DOHH2 (cell line): ENCODE data around the gene MACROD2.

ENCODE experiments used
- EZH2phosphoT487 ChIP-seq: fragments of 200-600 bp; sonication (generic); IDR thresholded peaks from 2 replicates; pipeline ENCODE4 v1.6.1; 2017; ENCODE audit warnings: borderline replicate concordance, mild to moderate bottlenecking, antibody characterized with exemption, low read length, moderate library complexity, mixed read lengths
- TF ChIP-seq, protein P1 (sequence below): fragments of 200-600 bp; sonication (generic); IDR thresholded peaks from one replicate; pipeline ENCODE4 v1.5.1; 2014; ENCODE audit warnings: antibody characterized with exemption, mild to moderate bottlenecking, low read depth, low read length; ENCODE audit not compliant: poor library complexity, severe bottlenecking

DNA sequence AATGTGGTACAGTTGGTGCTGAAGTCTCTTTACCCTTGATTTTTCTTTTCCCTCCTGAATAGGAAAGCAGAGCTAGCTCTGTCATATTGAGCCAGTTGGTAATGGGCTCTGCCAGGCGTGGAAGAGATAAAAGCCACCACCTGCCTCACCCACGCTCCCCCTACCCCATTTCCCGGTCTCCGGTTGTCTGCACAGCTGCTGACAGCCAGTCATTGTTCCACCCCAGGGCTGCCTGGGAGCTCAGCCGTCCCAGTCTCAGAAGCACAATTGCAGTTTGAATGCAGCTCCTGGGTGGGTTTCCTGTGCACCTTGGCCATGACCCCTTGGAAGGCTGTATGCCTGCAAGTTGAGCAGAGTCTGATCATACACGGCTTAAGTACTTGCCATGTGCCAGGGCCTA lies 1017.2 kb downstream of the MACROD2 start:
- TF ChIP-seq, protein P1, sequence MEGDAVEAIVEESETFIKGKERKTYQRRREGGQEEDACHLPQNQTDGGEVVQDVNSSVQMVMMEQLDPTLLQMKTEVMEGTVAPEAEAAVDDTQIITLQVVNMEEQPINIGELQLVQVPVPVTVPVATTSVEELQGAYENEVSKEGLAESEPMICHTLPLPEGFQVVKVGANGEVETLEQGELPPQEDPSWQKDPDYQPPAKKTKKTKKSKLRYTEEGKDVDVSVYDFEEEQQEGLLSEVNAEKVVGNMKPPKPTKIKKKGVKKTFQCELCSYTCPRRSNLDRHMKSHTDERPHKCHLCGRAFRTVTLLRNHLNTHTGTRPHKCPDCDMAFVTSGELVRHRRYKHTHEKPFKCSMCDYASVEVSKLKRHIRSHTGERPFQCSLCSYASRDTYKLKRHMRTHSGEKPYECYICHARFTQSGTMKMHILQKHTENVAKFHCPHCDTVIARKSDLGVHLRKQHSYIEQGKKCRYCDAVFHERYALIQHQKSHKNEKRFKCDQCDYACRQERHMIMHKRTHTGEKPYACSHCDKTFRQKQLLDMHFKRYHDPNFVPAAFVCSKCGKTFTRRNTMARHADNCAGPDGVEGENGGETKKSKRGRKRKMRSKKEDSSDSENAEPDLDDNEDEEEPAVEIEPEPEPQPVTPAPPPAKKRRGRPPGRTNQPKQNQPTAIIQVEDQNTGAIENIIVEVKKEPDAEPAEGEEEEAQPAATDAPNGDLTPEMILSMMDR, result no peak
- TF ChIP-seq EZH2phosphoT487, result no peak
